ENCODE measurements around the gene KRT86.
"Not testable (repeated sequence)": the region's sequence is repeated elsewhere in the genome, so short reads cannot be mapped to it uniquely, and the experiment has no call there.

The KRT86 gene

DNA sequence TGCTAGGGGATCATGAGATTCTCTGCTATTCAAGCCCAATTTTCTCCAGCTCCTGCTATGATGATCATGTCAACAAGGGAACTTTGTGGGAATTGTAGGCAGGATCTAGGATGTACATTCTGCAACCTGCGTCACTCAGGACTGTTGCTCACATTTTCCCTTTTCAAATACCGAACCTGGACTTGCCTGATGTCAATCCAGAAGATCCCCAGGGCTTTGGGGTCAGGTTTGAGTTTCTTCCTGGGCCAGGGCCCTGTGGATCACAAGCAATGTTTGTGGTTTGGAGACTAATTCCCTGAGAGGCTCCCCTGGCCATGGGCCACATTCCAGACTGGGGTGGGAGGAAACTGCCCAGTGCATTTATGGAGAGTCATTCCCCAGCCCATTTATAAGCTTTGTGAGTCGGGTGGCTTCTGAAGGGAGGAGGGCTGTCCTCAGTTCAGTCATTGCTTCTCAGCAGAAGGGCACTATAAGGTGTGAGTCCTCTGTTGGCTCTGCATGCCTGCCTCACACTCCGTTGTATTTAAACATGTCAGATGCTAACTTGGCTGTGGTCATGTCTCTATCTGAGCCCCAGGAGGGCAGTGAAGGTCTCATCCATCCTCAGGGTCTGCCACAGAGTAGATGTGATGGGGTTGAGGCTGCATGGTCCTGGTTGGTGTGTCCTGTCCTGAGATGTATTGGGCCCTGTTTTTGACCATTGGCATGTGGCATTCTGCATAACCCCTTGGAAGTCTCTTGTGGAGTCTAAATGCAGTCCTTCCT lies 6.5 kb downstream of the KRT86 start:
- Histone ChIP-seq H3K4me1 (ENCODE audit: control insufficient read depth in 1 of 2, insufficient read depth in 1 of 2, low read depth in 1 of 2, low read length in 1 of 2) (no peaks in the 10 kb centered on the region), H3K9me3 (no peaks in the 10 kb centered on the region), H3K4me3 (ENCODE audit: low read depth in 1 of 2, low read length in 1 of 2) (no peak overlapping the region), H3K27me3 (peaks cover 43% of the 10 kb centered on the region), H3K36me3 (no peaks in the 10 kb centered on the region), H3K27ac (no peak overlapping the region)
- TF ChIP-seq, protein P1, sequence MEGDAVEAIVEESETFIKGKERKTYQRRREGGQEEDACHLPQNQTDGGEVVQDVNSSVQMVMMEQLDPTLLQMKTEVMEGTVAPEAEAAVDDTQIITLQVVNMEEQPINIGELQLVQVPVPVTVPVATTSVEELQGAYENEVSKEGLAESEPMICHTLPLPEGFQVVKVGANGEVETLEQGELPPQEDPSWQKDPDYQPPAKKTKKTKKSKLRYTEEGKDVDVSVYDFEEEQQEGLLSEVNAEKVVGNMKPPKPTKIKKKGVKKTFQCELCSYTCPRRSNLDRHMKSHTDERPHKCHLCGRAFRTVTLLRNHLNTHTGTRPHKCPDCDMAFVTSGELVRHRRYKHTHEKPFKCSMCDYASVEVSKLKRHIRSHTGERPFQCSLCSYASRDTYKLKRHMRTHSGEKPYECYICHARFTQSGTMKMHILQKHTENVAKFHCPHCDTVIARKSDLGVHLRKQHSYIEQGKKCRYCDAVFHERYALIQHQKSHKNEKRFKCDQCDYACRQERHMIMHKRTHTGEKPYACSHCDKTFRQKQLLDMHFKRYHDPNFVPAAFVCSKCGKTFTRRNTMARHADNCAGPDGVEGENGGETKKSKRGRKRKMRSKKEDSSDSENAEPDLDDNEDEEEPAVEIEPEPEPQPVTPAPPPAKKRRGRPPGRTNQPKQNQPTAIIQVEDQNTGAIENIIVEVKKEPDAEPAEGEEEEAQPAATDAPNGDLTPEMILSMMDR (IDR thresholded peaks at IDR 0.05): no peak

DNA sequence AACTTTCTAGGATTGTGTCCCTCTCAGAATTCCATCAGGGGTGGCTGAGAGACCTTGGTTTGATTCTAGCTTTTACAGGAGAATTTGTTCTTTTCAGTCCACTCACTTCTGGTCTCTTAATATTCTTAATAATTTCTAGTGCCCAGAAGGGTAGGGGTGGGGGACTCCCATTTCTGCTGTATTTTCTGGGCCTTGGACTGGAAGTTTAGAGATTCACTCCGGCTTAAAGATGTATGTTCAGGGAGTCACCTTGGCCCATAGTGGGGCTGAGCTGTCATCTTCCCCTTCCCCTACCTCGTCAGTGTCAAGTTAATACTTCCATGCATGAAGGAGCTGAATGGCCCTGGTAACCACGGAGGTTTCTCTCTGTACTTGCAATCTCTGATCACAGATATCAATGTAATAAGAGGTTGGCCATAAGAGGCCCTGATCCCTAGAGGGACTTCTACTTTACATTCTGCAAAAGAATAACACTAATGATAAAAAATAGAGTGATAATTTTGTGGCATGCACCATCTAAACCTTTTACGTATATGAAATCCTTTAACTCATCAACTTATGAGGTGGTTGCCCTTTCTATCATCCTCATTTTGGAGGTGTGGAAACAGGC lies 10.2 kb downstream of the KRT86 start:
- TF ChIP-seq, protein P1 (IDR thresholded peaks at IDR 0.05): no peak
- no peak overlapping the region for H3K27ac ChIP-seq
- no peak overlapping the region for H3K4me3 ChIP-seq (ENCODE audit: low read depth in 1 of 2, low read length in 1 of 2)

DNA sequence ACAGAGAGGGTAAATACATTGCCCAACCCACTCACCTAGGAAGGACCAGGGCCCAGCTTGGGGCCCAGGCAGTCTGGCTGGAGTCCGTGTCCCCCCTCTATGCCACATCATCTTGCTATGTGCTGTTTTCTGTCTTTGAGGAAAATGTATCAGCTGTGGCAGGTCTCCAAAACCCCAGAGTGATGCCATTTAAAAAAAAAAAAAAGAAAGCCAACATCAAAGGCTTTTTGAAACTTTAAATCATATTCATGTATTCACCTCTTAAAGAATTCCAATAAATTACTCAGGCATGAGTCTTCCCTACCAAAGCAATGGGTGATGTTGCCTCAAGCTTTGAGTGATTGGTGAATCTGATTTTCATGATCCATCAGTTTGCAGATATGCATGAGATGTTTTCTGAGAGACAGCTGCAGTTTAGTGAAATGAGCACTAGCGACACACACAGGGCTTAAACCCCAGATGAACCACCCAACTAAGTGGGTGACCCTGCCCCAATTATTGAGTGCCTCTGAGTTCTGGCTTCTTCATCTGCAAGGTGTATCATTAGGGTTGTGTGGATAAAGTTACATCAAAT lies 10.8 kb downstream of the KRT86 start:
- Histone ChIP-seq H3K27ac (no peak overlapping the region), H3K36me3 (no peaks in the 10 kb centered on the region), H3K27me3 (peaks cover 13% of the 10 kb centered on the region), H3K4me3 (ENCODE audit: low read depth in 1 of 2, low read length in 1 of 2) (no peak overlapping the region), H3K4me1 (ENCODE audit: control insufficient read depth in 1 of 2, insufficient read depth in 1 of 2, low read depth in 1 of 2, low read length in 1 of 2) (no peaks in the 10 kb centered on the region), H3K9me3 (no peaks in the 10 kb centered on the region)
- TF ChIP-seq, protein P1 (IDR thresholded peaks at IDR 0.05): no peak

More for the DNA sequence above, 10.2 kb downstream of the KRT86 start:
- H3K36me3 ChIP-seq: no peaks in the 10 kb centered on the region
- H3K27me3 ChIP-seq: peaks cover 16% of the 10 kb centered on the region
- H3K9me3 ChIP-seq: no peaks in the 10 kb centered on the region
- H3K4me1 ChIP-seq (ENCODE audit: control insufficient read depth in 1 of 2, insufficient read depth in 1 of 2, low read depth in 1 of 2, low read length in 1 of 2): no peaks in the 10 kb centered on the region

DNA sequence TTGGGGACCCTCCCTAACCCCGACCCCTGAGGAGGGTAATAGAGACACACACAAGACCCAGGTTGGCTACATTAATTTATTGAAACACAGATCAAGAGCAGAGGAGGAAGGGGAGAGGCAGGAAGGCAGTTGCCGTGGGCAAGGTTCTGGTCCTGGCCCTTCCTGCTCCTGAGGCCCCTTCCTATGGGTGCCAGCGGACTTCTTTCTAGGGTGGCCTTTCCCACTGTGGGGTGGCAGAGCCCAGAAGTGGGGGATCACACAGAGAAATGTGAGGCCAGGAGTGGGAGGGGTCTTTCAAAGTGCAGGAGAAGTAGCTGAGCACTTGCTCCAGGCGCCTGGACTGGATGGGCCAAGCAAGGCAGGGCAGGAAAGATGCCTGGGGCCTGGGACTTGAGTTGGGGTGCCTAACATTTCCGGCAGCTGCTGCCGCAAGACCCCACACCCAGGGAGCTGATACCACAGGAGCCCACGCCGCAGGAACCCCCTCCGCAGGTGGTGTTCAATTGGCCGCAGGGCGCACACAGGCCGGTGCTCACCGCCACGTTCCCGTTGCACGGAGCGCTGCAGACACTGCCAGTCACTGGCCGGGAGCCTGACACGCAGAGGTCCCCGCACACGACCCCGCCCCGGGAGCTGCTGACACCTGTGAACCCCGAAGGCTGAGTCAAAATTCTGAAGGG lies 11.5 kb downstream of the KRT86 start:
- TF ChIP-seq, protein P1 (IDR thresholded peaks at IDR 0.05): no peak
- H3K9me3 ChIP-seq: no peaks in the 10 kb centered on the region
- H3K36me3 ChIP-seq: no peaks in the 10 kb centered on the region
- no peak overlapping the region for H3K27ac ChIP-seq
- no peaks in the 10 kb centered on the region for H3K4me1 ChIP-seq (ENCODE audit: control insufficient read depth in 1 of 2, insufficient read depth in 1 of 2, low read depth in 1 of 2, low read length in 1 of 2)
- H3K4me3 ChIP-seq (ENCODE audit: low read depth in 1 of 2, low read length in 1 of 2): no peak overlapping the region
- H3K27me3 ChIP-seq: peaks cover 9% of the 10 kb centered on the region

DNA sequence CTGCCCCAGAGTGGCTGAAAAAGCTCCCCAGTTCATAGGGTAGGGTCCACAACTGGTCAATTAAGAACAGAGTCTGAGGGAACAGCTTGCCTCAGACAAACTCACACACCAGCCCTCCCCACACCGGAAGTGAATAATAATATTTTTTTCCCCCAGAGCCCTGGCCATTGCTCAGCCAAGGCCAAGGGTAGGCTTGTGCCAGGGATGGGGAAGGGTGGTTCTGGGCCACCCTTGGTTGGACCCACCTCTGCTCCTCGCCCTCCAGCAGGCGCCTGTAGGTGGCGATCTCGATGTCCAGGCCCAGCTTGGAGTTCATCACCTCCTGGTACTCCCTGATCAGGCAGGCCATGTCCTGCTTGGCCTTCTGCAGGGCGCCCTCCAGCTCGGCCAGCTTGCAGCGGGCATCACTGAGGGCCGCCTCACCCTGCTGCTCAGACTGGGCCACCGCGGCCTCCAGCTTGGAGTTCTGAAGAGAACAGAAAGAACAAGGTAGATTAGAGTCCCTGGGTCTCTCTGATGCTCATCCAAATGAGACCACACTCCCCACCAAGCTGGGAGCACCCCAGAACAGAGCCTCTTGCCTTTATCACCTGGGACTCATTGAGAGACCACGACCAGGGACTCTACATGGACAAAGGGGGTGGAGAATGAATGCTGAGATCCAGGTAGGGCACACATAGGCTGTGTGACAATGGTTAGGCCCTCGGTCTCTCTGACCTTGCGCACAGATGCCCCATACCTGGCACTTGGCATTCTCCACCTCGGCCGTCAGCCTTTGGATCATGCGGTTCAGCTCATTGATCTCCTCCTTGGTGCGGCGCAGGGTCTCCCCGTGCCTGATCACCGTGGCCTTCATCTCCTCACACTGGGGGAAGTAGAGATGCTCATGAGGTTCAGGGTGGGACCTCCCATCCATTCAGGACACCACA lies 12.7 kb downstream of the KRT86 start:
- not testable (repeated sequence) for H3K4me1 ChIP-seq (ENCODE audit: control insufficient read depth in 1 of 2, insufficient read depth in 1 of 2, low read depth in 1 of 2, low read length in 1 of 2); H3K27ac ChIP-seq; H3K36me3 ChIP-seq; H3K9me3 ChIP-seq; H3K4me3 ChIP-seq (ENCODE audit: low read depth in 1 of 2, low read length in 1 of 2)
- H3K27me3 ChIP-seq: peaks cover 16% of the 10 kb centered on the region

DNA sequence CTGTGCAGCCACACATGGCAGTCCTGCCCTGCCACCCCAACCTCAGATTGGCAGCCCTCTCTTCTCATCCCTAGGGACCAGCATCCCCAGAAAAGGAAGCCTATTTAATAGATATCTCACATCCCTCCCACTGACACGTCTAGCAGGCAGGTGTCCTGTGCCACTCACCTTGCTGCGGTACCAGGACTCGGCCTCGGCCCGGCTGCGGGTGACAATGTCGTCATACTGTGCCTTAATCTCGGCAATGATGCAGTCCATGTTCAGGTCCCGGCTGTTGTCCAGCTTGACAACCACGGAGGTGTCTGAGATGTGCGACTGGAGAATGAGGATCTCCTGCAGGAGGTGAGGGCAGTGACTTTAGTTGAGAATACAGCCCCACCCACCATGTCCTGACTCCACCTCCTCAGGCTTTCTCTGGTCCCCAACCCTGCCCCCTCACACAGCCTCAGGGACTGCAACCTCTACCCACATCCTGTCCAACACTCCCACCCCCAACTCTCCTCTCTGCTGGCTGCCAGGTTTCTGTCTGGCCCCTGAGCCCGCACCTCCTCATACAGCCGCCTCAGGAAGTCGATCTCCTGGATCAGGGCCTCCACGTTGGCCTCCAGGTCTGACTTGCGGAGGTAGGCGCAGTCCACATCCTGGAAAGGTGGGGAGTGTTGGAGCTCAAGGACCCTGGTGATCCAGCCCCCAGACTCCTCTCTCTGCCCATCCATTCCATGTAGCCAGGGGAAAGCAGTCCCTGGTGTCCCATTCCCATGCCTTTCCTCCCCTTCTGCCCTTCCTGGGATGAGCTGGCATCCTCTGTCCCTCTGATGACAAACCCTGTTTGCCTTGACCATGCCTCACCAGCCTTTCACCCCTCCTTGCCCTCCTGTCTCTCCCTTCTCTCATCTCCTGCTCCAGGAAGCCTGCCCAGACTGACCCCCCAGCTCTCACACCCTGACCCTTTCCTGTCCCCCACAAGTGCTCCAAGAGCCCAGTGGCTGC lies 13.7 kb downstream of the KRT86 start:
- H3K27ac ChIP-seq; H3K4me1 ChIP-seq (ENCODE audit: control insufficient read depth in 1 of 2, insufficient read depth in 1 of 2, low read depth in 1 of 2, low read length in 1 of 2); H3K4me3 ChIP-seq (ENCODE audit: low read depth in 1 of 2, low read length in 1 of 2); H3K36me3 ChIP-seq; H3K9me3 ChIP-seq: not testable (repeated sequence)
- peaks cover 25% of the 10 kb centered on the region for H3K27me3 ChIP-seq

DNA sequence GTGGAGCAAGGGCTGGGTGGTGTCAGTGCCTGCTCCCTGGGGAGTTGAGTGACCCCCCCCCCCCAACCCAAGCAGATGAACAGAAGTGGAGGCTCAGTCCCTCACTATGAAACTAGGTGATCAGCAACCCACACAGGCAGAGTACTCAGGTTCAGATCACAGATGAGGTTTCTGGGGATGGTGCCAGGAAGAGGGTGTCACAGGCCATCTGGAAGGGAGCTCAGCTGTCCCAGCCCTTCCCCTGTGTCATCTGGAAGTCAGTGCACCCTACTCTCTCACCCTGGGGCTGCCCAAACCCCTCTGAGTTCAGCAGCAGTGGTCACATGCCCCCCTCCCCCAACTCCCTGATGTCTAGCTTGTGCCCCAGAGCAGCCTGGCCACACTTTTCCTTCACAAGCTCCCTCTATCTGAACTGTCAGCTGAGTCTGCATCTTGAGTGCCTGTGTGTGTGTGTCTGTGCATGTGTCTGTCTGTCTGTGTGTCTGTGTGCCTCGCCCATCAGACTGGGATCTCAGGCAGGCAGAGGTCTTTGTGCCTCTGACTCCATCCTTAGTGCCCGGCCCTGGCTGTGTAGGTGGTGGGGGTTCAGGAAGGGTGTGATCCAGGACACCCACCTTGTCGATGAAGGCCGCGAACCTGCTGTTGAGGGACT lies 16.2 kb downstream of the KRT86 start:
- not testable (repeated sequence) for H3K27ac ChIP-seq; H3K4me3 ChIP-seq (ENCODE audit: low read depth in 1 of 2, low read length in 1 of 2); H3K36me3 ChIP-seq; H3K9me3 ChIP-seq; H3K4me1 ChIP-seq (ENCODE audit: control insufficient read depth in 1 of 2, insufficient read depth in 1 of 2, low read depth in 1 of 2, low read length in 1 of 2)
- H3K27me3 ChIP-seq: peaks cover 44% of the 10 kb centered on the region
